Chondrocyte (in vitro differentiated cells): ENCODE measurements around the gene CRYBB1. TPM values are rescaled to one million over a fixed set of nuclear protein-coding genes. Genes with fewer than 3 reads are reported as not detected.

Source experiments
- DNase-seq: peaks from one replicate; pipeline ENCODE4 v3.0.0; 2021; ENCODE audit warnings: mixed read lengths, low spot score
- H3K27ac Mint-ChIP-seq: one replicate; pipeline ENCODE4 v1.8.0; 2021; ENCODE audit warnings: mild to moderate bottlenecking, moderate library complexity, mixed read lengths; ENCODE audit not compliant: unreplicated experiment
- H3K27me3 Mint-ChIP-seq: 2 replicates; pipeline ENCODE4 v1.8.0; 2021; ENCODE audit warnings: low read depth, mixed read lengths
- H3K36me3 Mint-ChIP-seq: 2 replicates; pipeline ENCODE4 v1.8.0; 2021; ENCODE audit warnings: low read depth, mixed read lengths
- H3K4me1 Mint-ChIP-seq: 2 replicates; pipeline ENCODE4 v1.8.0; 2021; ENCODE audit warnings: low read depth, mild to moderate bottlenecking, mixed read lengths
- H3K4me3 Mint-ChIP-seq: one replicate; pipeline ENCODE4 v1.8.0; 2021; ENCODE audit warnings: mild to moderate bottlenecking, moderate library complexity, mixed read lengths; ENCODE audit not compliant: unreplicated experiment
- H3K9me3 Mint-ChIP-seq: 2 replicates; pipeline ENCODE4 v1.8.0; 2021; ENCODE audit warnings: low read depth, mixed read lengths
- CTCF ChIP-seq: fragments of 200-600 bp; sonication (generic); IDR thresholded peaks from 2 replicates; pipeline ENCODE4 v1.5.0; 2021; ENCODE audit warnings: antibody characterized with exemption, mild to moderate bottlenecking, moderate library complexity
- total RNA-seq: library from RNA; stranded (reverse); gene quantifications from 3 replicates; pipeline ENCODE4 v1.2.1, GENCODE V29; 2021

The CRYBB1 gene
- total RNA-seq, 1 donor from 2014 or later = not detected

GRCh38 chr22:26602127-26602526 lies 15.7 kb downstream of the CRYBB1 start:
- H3K9me3 Mint-ChIP-seq = no peaks in the 10 kb centered on the region
- peaks cover 3% of the 10 kb centered on the region for H3K4me1 Mint-ChIP-seq
- H3K27me3 Mint-ChIP-seq = peaks cover 12% of the 10 kb centered on the region
- H3K4me3 Mint-ChIP-seq = no peak overlapping the region
- no peak overlapping the region for H3K27ac Mint-ChIP-seq
- TF ChIP-seq CTCF = no peak
- DNase-seq = no peak
- H3K36me3 Mint-ChIP-seq = no peaks in the 10 kb centered on the region

- no peak overlapping the region for H3K27ac Mint-ChIP-seq
- no peak for TF ChIP-seq CTCF
Measured at GRCh38 chr22:26601726-26602125, 16.1 kb downstream of the CRYBB1 start.

GRCh38 chr22:26599505-26599904 lies 18.3 kb downstream of the CRYBB1 start:
- peak; percentile 62 for DNase-seq
- Mint-ChIP-seq H3K36me3 (no peaks in the 10 kb centered on the region), H3K27me3 (peaks cover 20% of the 10 kb centered on the region)

More at GRCh38 chr22:26601726-26602125, 16.1 kb downstream of the CRYBB1 start:
- peaks cover 16% of the 10 kb centered on the region for H3K27me3 Mint-ChIP-seq
- H3K9me3 Mint-ChIP-seq = no peaks in the 10 kb centered on the region
- H3K4me1 Mint-ChIP-seq = peaks cover 3% of the 10 kb centered on the region
- DNase-seq = peak; percentile 72
- no peaks in the 10 kb centered on the region for H3K36me3 Mint-ChIP-seq
- H3K4me3 Mint-ChIP-seq = no peak overlapping the region

GRCh38 chr22:26597480-26597879 lies 20.3 kb downstream of the CRYBB1 start:
- no peak for TF ChIP-seq CTCF
- Mint-ChIP-seq H3K27ac (no peak overlapping the region), H3K9me3 (no peaks in the 10 kb centered on the region), H3K36me3 (no peaks in the 10 kb centered on the region), H3K4me3 (no peak overlapping the region), H3K27me3 (peaks cover 27% of the 10 kb centered on the region), H3K4me1 (no peaks in the 10 kb centered on the region)
- peak; percentile 11 for DNase-seq

More at GRCh38 chr22:26599505-26599904, 18.3 kb downstream of the CRYBB1 start:
- H3K9me3 Mint-ChIP-seq = no peaks in the 10 kb centered on the region
- H3K4me1 Mint-ChIP-seq = no peaks in the 10 kb centered on the region
- TF ChIP-seq CTCF = no peak
- no peak overlapping the region for H3K4me3 Mint-ChIP-seq
- H3K27ac Mint-ChIP-seq = no peak overlapping the region

GRCh38 chr22:26597026-26597425 lies 20.8 kb downstream of the CRYBB1 start:
- DNase-seq = peak; percentile 29
- no peak for TF ChIP-seq CTCF
- H3K4me1 Mint-ChIP-seq = no peaks in the 10 kb centered on the region
- no peaks in the 10 kb centered on the region for H3K9me3 Mint-ChIP-seq
- no peak overlapping the region for H3K4me3 Mint-ChIP-seq
- no peaks in the 10 kb centered on the region for H3K36me3 Mint-ChIP-seq
- H3K27ac Mint-ChIP-seq = no peak overlapping the region
- H3K27me3 Mint-ChIP-seq = peaks cover 32% of the 10 kb centered on the region
